ENCODE data around the gene RIPPLY3. TPM values are rescaled to one million over a fixed set of nuclear protein-coding genes. Genes with fewer than 3 reads are reported as not detected.
"Not testable (repeated sequence)": the region's sequence is repeated elsewhere in the genome, so short reads cannot be mapped to it uniquely, and the experiment has no call there.

The RIPPLY3 gene
- total RNA-seq, 2 donors from 2014 or later: not detected

GRCh38 chr21:37045556-37045955 is 39.1 kb downstream of the RIPPLY3 start:
- TF ChIP-seq, protein P1, sequence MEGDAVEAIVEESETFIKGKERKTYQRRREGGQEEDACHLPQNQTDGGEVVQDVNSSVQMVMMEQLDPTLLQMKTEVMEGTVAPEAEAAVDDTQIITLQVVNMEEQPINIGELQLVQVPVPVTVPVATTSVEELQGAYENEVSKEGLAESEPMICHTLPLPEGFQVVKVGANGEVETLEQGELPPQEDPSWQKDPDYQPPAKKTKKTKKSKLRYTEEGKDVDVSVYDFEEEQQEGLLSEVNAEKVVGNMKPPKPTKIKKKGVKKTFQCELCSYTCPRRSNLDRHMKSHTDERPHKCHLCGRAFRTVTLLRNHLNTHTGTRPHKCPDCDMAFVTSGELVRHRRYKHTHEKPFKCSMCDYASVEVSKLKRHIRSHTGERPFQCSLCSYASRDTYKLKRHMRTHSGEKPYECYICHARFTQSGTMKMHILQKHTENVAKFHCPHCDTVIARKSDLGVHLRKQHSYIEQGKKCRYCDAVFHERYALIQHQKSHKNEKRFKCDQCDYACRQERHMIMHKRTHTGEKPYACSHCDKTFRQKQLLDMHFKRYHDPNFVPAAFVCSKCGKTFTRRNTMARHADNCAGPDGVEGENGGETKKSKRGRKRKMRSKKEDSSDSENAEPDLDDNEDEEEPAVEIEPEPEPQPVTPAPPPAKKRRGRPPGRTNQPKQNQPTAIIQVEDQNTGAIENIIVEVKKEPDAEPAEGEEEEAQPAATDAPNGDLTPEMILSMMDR (IDR thresholded peaks at IDR 0.05): no peak
- Histone ChIP-seq H3K4me3 (no peak overlapping the region), H3K4me1 (no peaks in the 10 kb centered on the region), H3K9me3 (no peaks in the 10 kb centered on the region), H3K27ac (no peak overlapping the region), H3K27me3 (no peaks in the 10 kb centered on the region), H3K36me3 (no peaks in the 10 kb centered on the region)
- no peak for DNase-seq (ENCODE audit: low spot score)

DNA sequence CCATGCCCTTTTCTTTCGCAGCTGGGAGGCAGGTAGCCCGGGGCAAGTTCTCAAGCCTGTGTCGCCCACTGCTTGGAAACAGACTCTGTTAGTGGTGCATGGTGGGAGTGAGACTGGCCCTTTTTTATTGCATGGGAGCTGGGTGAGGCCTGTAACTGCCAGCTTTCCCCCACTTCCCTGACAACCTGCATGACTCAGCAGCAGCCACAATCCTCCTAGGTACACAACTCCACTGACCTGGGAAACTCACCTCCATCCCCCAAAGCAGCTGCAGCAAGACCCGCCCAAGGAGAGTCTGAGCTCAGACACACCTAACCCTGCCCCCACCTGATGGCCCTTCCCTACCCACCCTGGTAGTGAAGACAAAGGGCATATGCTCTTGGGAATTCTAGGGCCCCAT is 40.6 kb downstream of the RIPPLY3 start:
- no peaks in the 10 kb centered on the region for H3K4me1 ChIP-seq
- H3K27me3 ChIP-seq: no peaks in the 10 kb centered on the region
- DNase-seq (ENCODE audit: low spot score): no peak
- no peak overlapping the region for H3K4me3 ChIP-seq
- no peaks in the 10 kb centered on the region for H3K9me3 ChIP-seq
- H3K27ac ChIP-seq: no peak overlapping the region
- TF ChIP-seq, protein P1 (IDR thresholded peaks at IDR 0.05): no peak
- H3K36me3 ChIP-seq: no peaks in the 10 kb centered on the region

GRCh38 chr21:37049741-37050140 is 43.2 kb downstream of the RIPPLY3 start:
- H3K36me3 ChIP-seq; H3K4me1 ChIP-seq; H3K4me3 ChIP-seq; H3K27me3 ChIP-seq; H3K9me3 ChIP-seq; DNase-seq (ENCODE audit: low spot score); H3K27ac ChIP-seq: not testable (repeated sequence)

- no peak for DNase-seq (ENCODE audit: low spot score)
- TF ChIP-seq, protein P1 (IDR thresholded peaks at IDR 0.05): no peak
- no peak overlapping the region for H3K27ac ChIP-seq
- no peaks in the 10 kb centered on the region for H3K9me3 ChIP-seq
- H3K4me1 ChIP-seq: peaks cover 0 to under 1% of the 10 kb centered on the region in 2 donors
- no peak overlapping the region for H3K4me3 ChIP-seq
- no peaks in the 10 kb centered on the region for H3K27me3 ChIP-seq
- H3K36me3 ChIP-seq: no peaks in the 10 kb centered on the region
Measured at GRCh38 chr21:37055271-37055855, 48.9 kb downstream of the RIPPLY3 start.

- TF ChIP-seq, protein P1 (IDR thresholded peaks at IDR 0.05): no peak
- H3K9me3 ChIP-seq: no peaks in the 10 kb centered on the region
- H3K4me1 ChIP-seq: peaks cover 0 to 5% of the 10 kb centered on the region in 2 donors
- H3K27ac ChIP-seq: no peak overlapping the region
- no peak for DNase-seq (ENCODE audit: low spot score)
- H3K4me3 ChIP-seq: no peak overlapping the region
- H3K27me3 ChIP-seq: no peaks in the 10 kb centered on the region
- H3K36me3 ChIP-seq: no peaks in the 10 kb centered on the region
Measured at GRCh38 chr21:37057614-37058013, 51.1 kb downstream of the RIPPLY3 start.

GRCh38 chr21:37058261-37058660 is 51.8 kb downstream of the RIPPLY3 start:
- no peaks in the 10 kb centered on the region for H3K27me3 ChIP-seq
- no peak overlapping the region for H3K4me3 ChIP-seq
- H3K4me1 ChIP-seq: peaks cover 0 to 5% of the 10 kb centered on the region in 2 donors
- no peaks in the 10 kb centered on the region for H3K36me3 ChIP-seq
- no peaks in the 10 kb centered on the region for H3K9me3 ChIP-seq
- DNase-seq (ENCODE audit: low spot score): no peak
- no peak overlapping the region for H3K27ac ChIP-seq
- TF ChIP-seq, protein P1 (IDR thresholded peaks at IDR 0.05): no peak
